Liver (tissue), 9 donors: ENCODE data around the gene EMP2. TPM values are rescaled to one million over a fixed set of nuclear protein-coding genes. Genes with fewer than 3 reads are reported as not detected.

Experiments
- DNase-seq: peaks from one replicate; pipeline ENCODE4 v3.0.0-alpha.2; 2017; ENCODE audit warnings: low spot score
- H3K27ac ChIP-seq, 2 donors: one replicate each; pipeline ENCODE4 v1.7.0; 2013; ENCODE audit warnings: inconsistent platforms in 2 of 2, low read length in 2 of 2, control low read depth in 1 of 2, low read depth in 1 of 2, mild to moderate bottlenecking in 1 of 2
- H3K27me3 ChIP-seq, 4 donors: one replicate each; pipeline versions ENCODE4 v1.6.1 to v1.7.0; 2013; ENCODE audit warnings: low read length in 3 of 4, inconsistent platforms in 1 of 4, mild to moderate bottlenecking in 1 of 4, moderate library complexity in 1 of 4; ENCODE audit not compliant: control insufficient read depth in 4 of 4, insufficient read depth in 4 of 4
- H3K36me3 ChIP-seq, 4 donors: one replicate each; pipeline versions ENCODE4 v1.6.1 to v1.7.0; 2013; ENCODE audit warnings: low read length in 3 of 4, mild to moderate bottlenecking in 3 of 4, low read depth in 1 of 4, moderate library complexity in 1 of 4; ENCODE audit not compliant: control insufficient read depth in 4 of 4, insufficient read depth in 3 of 4
- H3K4me1 ChIP-seq, 4 donors: one replicate each; pipeline versions ENCODE4 v1.6.1 to v1.7.0; 2013; ENCODE audit warnings: low read length in 3 of 4, mild to moderate bottlenecking in 3 of 4, moderate library complexity in 1 of 4; ENCODE audit not compliant: control insufficient read depth in 4 of 4, insufficient read depth in 4 of 4
- H3K4me3 ChIP-seq, 3 donors: one replicate each; pipeline versions ENCODE4 v1.6.1 to v1.7.0; 2013; ENCODE audit warnings: low read length in 3 of 3, control low read depth in 1 of 3, low read depth in 1 of 3, mild to moderate bottlenecking in 1 of 3
- H3K9ac ChIP-seq, 2 donors: one replicate each; pipeline ENCODE4 v1.7.0; 2013; ENCODE audit warnings: low read length in 2 of 2, mild to moderate bottlenecking in 2 of 2, moderate library complexity in 2 of 2, control low read depth in 1 of 2, low read depth in 1 of 2
- H3K9me3 ChIP-seq, 4 donors: one replicate each; pipeline versions ENCODE4 v1.6.1 to v1.7.0; 2013; ENCODE audit warnings: low read length in 3 of 4; ENCODE audit not compliant: control insufficient read depth in 4 of 4
- ATF3 ChIP-seq: IDR thresholded peaks from 2 replicates; pipeline ENCODE4 v1.6.1; 2016; ENCODE audit warnings: antibody characterized with exemption
- CTCF ChIP-seq: fragments of 150-350 bp; IDR thresholded peaks from 2 replicates; pipeline ENCODE4 v1.5.1; 2017; ENCODE audit warnings: improper control_type of control experiment, low read depth, low read length; ENCODE audit not compliant: missing input control
- EGR1 ChIP-seq, 2 donors: IDR thresholded peaks; 2 replicates each; pipeline ENCODE4 v1.6.1; 2016 to 2018; ENCODE audit warnings: antibody characterized with exemption in 2 of 2, low read depth in 2 of 2
- FOXA1 ChIP-seq: IDR thresholded peaks from 2 replicates; pipeline ENCODE4 v1.6.1; 2016; ENCODE audit warnings: antibody characterized with exemption
- FOXA2 ChIP-seq: IDR thresholded peaks from 2 replicates; pipeline ENCODE4 v1.6.1; 2016; ENCODE audit warnings: antibody characterized with exemption
- GABPA ChIP-seq, 2 donors: IDR thresholded peaks in 1 of 2; conservative IDR thresholded peaks in 1 of 2; 2 replicates each; pipeline ENCODE4 v1.6.1; 2016; ENCODE audit warnings: antibody characterized with exemption in 2 of 2, mild to moderate bottlenecking in 1 of 2, moderate library complexity in 1 of 2
- HNF4A ChIP-seq, 2 donors: conservative IDR thresholded peaks; 2 replicates each; pipeline ENCODE4 v1.6.1; 2016; ENCODE audit warnings: antibody characterized with exemption in 2 of 2, mild to moderate bottlenecking in 2 of 2
- JUND ChIP-seq, 2 donors: IDR thresholded peaks; 2 replicates each; pipeline ENCODE4 v1.6.1; 2016; ENCODE audit warnings: antibody characterized with exemption in 2 of 2
- MAX ChIP-seq: IDR thresholded peaks from 2 replicates; pipeline ENCODE4 v1.6.1; 2016; ENCODE audit warnings: antibody characterized with exemption
- NR2F2 ChIP-seq: IDR thresholded peaks from 2 replicates; pipeline ENCODE4 v1.6.1; 2016; ENCODE audit warnings: antibody characterized with exemption
- RAD21 ChIP-seq, 2 donors: IDR thresholded peaks; 2 replicates each; pipeline ENCODE4 v1.6.1; 2016; ENCODE audit warnings: antibody characterized with exemption in 2 of 2, mild to moderate bottlenecking in 2 of 2
- REST ChIP-seq: IDR thresholded peaks from 2 replicates; pipeline ENCODE4 v1.6.1; 2016; ENCODE audit warnings: antibody characterized with exemption, mild to moderate bottlenecking
- RXRA ChIP-seq, 2 donors: IDR thresholded peaks; 2 replicates each; pipeline ENCODE4 v1.6.1; 2017 to 2018; ENCODE audit warnings: antibody characterized with exemption in 2 of 2, mild to moderate bottlenecking in 1 of 2
- SP1 ChIP-seq: IDR thresholded peaks from 2 replicates; pipeline ENCODE4 v1.6.1; 2018; ENCODE audit warnings: antibody characterized with exemption, mild to moderate bottlenecking
- TAF1 ChIP-seq: conservative IDR thresholded peaks from 2 replicates; pipeline ENCODE4 v1.6.1; 2016; ENCODE audit warnings: antibody characterized with exemption, mild to moderate bottlenecking
- YY1 ChIP-seq: IDR thresholded peaks from 2 replicates; pipeline ENCODE4 v1.6.1; 2016; ENCODE audit warnings: antibody characterized with exemption, mild to moderate bottlenecking
- ZBTB33 ChIP-seq: IDR thresholded peaks from 2 replicates; pipeline ENCODE4 v1.6.1; 2016; ENCODE audit warnings: antibody characterized with exemption
- WGBS: extraction: QIAGEN DNeasy Blood & Tissue Kit; methylation state at CpG from one replicate; pipeline ENCODE4 v1.1.7; 2013; 5-methylcytosine and 5-hydroxymethylcytosine counted together
- polyA plus RNA-seq, 2 donors: library from polyadenylated mRNA; stranded (reverse) in 1 of 2; unstranded in 1 of 2; fragments of 200-250 nt in 1 of 2; fragments of >200 nt in 1 of 2; fragmentation: Nextera tagmentation in 1 of 2; extraction: Ambion mirVana in 1 of 2; gene quantifications; one replicate each; pipeline versions ENCODE4 v1.2.1 to v1.2.3, GENCODE V29; 2013 to 2015
- total RNA-seq, 2 donors: library from RNA; depleted of rRNA; stranded (reverse); fragments of >200 nt; gene quantifications; one replicate each; pipeline ENCODE4 v1.2.3, GENCODE V29; 2014
- donor health status: healthy.
- donor health status: healthy.
- donor health status: healthy.
- donor health status: healthy.
- donor health status: healthy.

EMP2 gene
- total and polyA plus RNA-seq, 4 donors: 6.2 to 138 (median 66.7) TPM

GRCh38 chr16:10625595-10626357, 45.4 kb upstream of the EMP2 start:
- H3K4me3 ChIP-seq: no peak overlapping the region
- H3K9ac ChIP-seq: no peak overlapping the region
- no peak overlapping the region for H3K27ac ChIP-seq
- H3K9me3 ChIP-seq: no peaks in the 10 kb centered on the region
- DNase-seq: no peak
- no peak for TF ChIP-seq ATF3
- no peak for TF ChIP-seq EGR1 (IDR thresholded peaks at IDR 0.05; ENCODE audit: low read depth in 2 of 2)
- no peak for TF ChIP-seq GABPA (IDR thresholded peaks at IDR 0.05 in 1 of 2, conservative IDR thresholded peaks at IDR 0.05 in 1 of 2)
- no peak for TF ChIP-seq JUND (IDR thresholded peaks at IDR 0.05)
- TF ChIP-seq YY1: no peak
- TF ChIP-seq CTCF: no peak
- no peak for TF ChIP-seq RXRA (IDR thresholded peaks at IDR 0.05)
- peak; percentile 11 for TF ChIP-seq FOXA1
- TF ChIP-seq RAD21 (IDR thresholded peaks at IDR 0.05): no peak
- TF ChIP-seq TAF1: no peak
- TF ChIP-seq SP1: no peak
- no peak for TF ChIP-seq NR2F2
- TF ChIP-seq REST: no peak
- peak; percentile 52 for TF ChIP-seq FOXA2
- peak; percentile 19 to 20 for TF ChIP-seq HNF4A (conservative IDR thresholded peaks at IDR 0.05)
- H3K36me3 ChIP-seq: no peaks in the 10 kb centered on the region
- peaks cover 0 to 5% (median 0%) of the 10 kb centered on the region in 4 donors for H3K4me1 ChIP-seq
- 73% methylated on average over 12 of the region's 12 CpGs for WGBS
- no peaks in the 10 kb centered on the region for H3K27me3 ChIP-seq

GRCh38 chr16:10624527-10624926, 44.1 kb upstream of the EMP2 start:
- 87% methylated on average over 6 of the region's 6 CpGs for WGBS
- Histone ChIP-seq H3K27me3 (no peaks in the 10 kb centered on the region), H3K27ac (no peak overlapping the region), H3K4me3 (no peak overlapping the region), H3K9ac (no peak overlapping the region), H3K4me1 (peaks cover 0 to 5% (median 0%) of the 10 kb centered on the region in 4 donors), H3K9me3 (no peaks in the 10 kb centered on the region), H3K36me3 (no peaks in the 10 kb centered on the region)
- TF ChIP-seq SP1: no peak
- no peak for TF ChIP-seq FOXA1
- TF ChIP-seq JUND (IDR thresholded peaks at IDR 0.05): no peak
- no peak for TF ChIP-seq HNF4A (conservative IDR thresholded peaks at IDR 0.05)
- no peak for TF ChIP-seq REST
- no peak for TF ChIP-seq NR2F2
- TF ChIP-seq RXRA (IDR thresholded peaks at IDR 0.05): no peak
- no peak for TF ChIP-seq MAX
- TF ChIP-seq YY1: no peak
- TF ChIP-seq ATF3: no peak
- TF ChIP-seq RAD21 (IDR thresholded peaks at IDR 0.05): no peak
- no peak for TF ChIP-seq TAF1
- TF ChIP-seq GABPA (IDR thresholded peaks at IDR 0.05 in 1 of 2, conservative IDR thresholded peaks at IDR 0.05 in 1 of 2): no peak
- no peak for TF ChIP-seq ZBTB33
- no peak for DNase-seq
